GM23338 (cell line): ENCODE measurements around the gene NBEAL2. TPM values are rescaled to one million over a fixed set of nuclear protein-coding genes. Genes with fewer than 3 reads are reported as not detected.

Source experiments
- ATAC-seq: fragments of 200-7000 bp; cut with Tn5 transposase; 3 replicates; pipeline ENCODE4 v1.9.1; 2020
- DNase-seq: peaks from one replicate; pipeline ENCODE4 v3.0.0-alpha.2; 2015; ENCODE audit warnings: low spot score
- H2AFZ ChIP-seq: fragments of 200-600 bp; sonication (generic); 2 replicates; pipeline ENCODE4 v1.8.0; 2016; ENCODE audit warnings: antibody characterized with exemption, mild to moderate bottlenecking, moderate library complexity
- H3F3A ChIP-seq: fragments of 200-600 bp; sonication (generic); replicated peaks from 2 replicates; pipeline ENCODE4 v1.8.0; 2017; ENCODE audit warnings: antibody characterized with exemption, mixed run types, low read depth
- H3K27ac ChIP-seq: fragments of 200-600 bp; sonication (generic); 2 replicates; pipeline ENCODE4 v1.6.1; 2016; ENCODE audit warnings: low read depth
- H3K27me3 ChIP-seq: fragments of 200-600 bp; sonication (generic); 2 replicates; pipeline ENCODE4 v1.8.0; 2016; ENCODE audit warnings: mild to moderate bottlenecking, mixed run types, moderate library complexity; ENCODE audit not compliant: insufficient read depth
- H3K36me3 ChIP-seq: fragments of 200-600 bp; sonication (generic); 2 replicates; pipeline ENCODE4 v1.8.0; 2016; ENCODE audit warnings: mild to moderate bottlenecking; ENCODE audit not compliant: insufficient read depth
- H3K4me1 ChIP-seq: fragments of 200-600 bp; sonication (generic); 2 replicates; pipeline ENCODE4 v1.8.0; 2016; ENCODE audit warnings: mild to moderate bottlenecking, moderate library complexity; ENCODE audit not compliant: insufficient read depth
- H3K4me2 ChIP-seq: fragments of 200-600 bp; sonication (generic); 2 replicates; pipeline ENCODE4 v1.7.1; 2017; ENCODE audit warnings: mixed run types
- H3K4me3 ChIP-seq: fragments of 200-600 bp; sonication (generic); 2 replicates; pipeline ENCODE4 v1.6.1; 2016; ENCODE audit warnings: mixed run types
- H3K79me2 ChIP-seq: fragments of 200-600 bp; sonication (generic); replicated peaks from 2 replicates; pipeline ENCODE4 v1.8.0; 2017; ENCODE audit warnings: mild to moderate bottlenecking; ENCODE audit not compliant: insufficient read depth
- H3K9me2 ChIP-seq: fragments of 200-600 bp; sonication (generic); 2 replicates; pipeline ENCODE4 v1.8.0; 2017; ENCODE audit not compliant: insufficient read depth
- H4K20me1 ChIP-seq: fragments of 200-600 bp; sonication (generic); replicated peaks from 2 replicates; pipeline ENCODE4 v1.8.0; 2017; ENCODE audit warnings: mild to moderate bottlenecking; ENCODE audit not compliant: insufficient read depth
- H3K27ac Mint-ChIP-seq: 2 replicates; pipeline ENCODE4 v1.8.0; 2020; ENCODE audit warnings: inconsistent platforms, mild to moderate bottlenecking, moderate library complexity, mixed read lengths
- H3K27me3 Mint-ChIP-seq: 3 replicates; pipeline ENCODE4 v1.8.0; 2022; ENCODE audit warnings: low read depth, mild to moderate bottlenecking, moderate library complexity, mixed read lengths, inconsistent platforms; ENCODE audit not compliant: insufficient read depth, poor library complexity
- H3K36me3 Mint-ChIP-seq: 3 replicates; pipeline ENCODE4 v1.8.0; 2021; ENCODE audit warnings: low read depth, mild to moderate bottlenecking, inconsistent platforms, moderate library complexity, mixed read lengths
- H3K4me1 Mint-ChIP-seq: 3 replicates; pipeline ENCODE4 v1.8.0; 2020; ENCODE audit warnings: mild to moderate bottlenecking, inconsistent platforms, mixed read lengths
- H3K4me3 Mint-ChIP-seq: 3 replicates; pipeline ENCODE4 v1.8.0; 2021; ENCODE audit warnings: moderate library complexity, mild to moderate bottlenecking, inconsistent platforms, mixed read lengths
- H3K9me3 Mint-ChIP-seq: 3 replicates; pipeline ENCODE4 v1.8.0; 2020; ENCODE audit warnings: moderate library complexity, mild to moderate bottlenecking, inconsistent platforms, mixed read lengths
- CREB1 ChIP-seq: fragments of 250-450 bp; sonication (Bioruptor Pico); IDR thresholded peaks from 2 replicates; pipeline ENCODE4 v1.5.0; 2020; ENCODE audit warnings: low read depth, mild to moderate bottlenecking, moderate library complexity
- CTCF ChIP-seq, 2 experiments: fragments of 200-600 bp in 1 of 2; sonication (generic) in 1 of 2; conservative IDR thresholded peaks; 2 replicates each; pipeline versions ENCODE4 v1.5.1 to v1.6.1; 2016 to 2017; ENCODE audit warnings: antibody characterized with exemption in 2 of 2, low read depth in 2 of 2, mild to moderate bottlenecking in 2 of 2, moderate library complexity in 1 of 2
- ETS1 ChIP-seq: IDR thresholded peaks from 2 replicates; pipeline ENCODE4 v1.6.1; 2016; ENCODE audit warnings: antibody characterized with exemption
- EZH2 ChIP-seq: fragments of 200-600 bp; sonication (generic); IDR thresholded peaks from one replicate; pipeline ENCODE4 v1.8.0; 2017; ENCODE audit warnings: antibody characterized with exemption, mild to moderate bottlenecking, low read depth; ENCODE audit not compliant: unreplicated experiment
- EZH2phosphoT487 ChIP-seq: fragments of 200-600 bp; sonication (generic); IDR thresholded peaks from one replicate; pipeline ENCODE4 v1.8.1; 2018; ENCODE audit warnings: antibody characterized with exemption; ENCODE audit not compliant: unreplicated experiment
- JUNB ChIP-seq: IDR thresholded peaks from one replicate; pipeline ENCODE4 v1.6.1; 2016; ENCODE audit warnings: antibody characterized with exemption; ENCODE audit not compliant: unreplicated experiment
- NANOG ChIP-seq: IDR thresholded peaks from 2 replicates; pipeline ENCODE4 v1.6.1; 2016; ENCODE audit warnings: antibody characterized with exemption, borderline replicate concordance
- POLR2AphosphoS5 ChIP-seq: IDR thresholded peaks from 2 replicates; pipeline ENCODE4 v1.6.1; 2016; ENCODE audit warnings: antibody characterized with exemption, low read depth
- REST ChIP-seq: IDR thresholded peaks from one replicate; pipeline ENCODE4 v1.6.1; 2018; ENCODE audit warnings: antibody characterized with exemption; ENCODE audit not compliant: unreplicated experiment
- STAT1 ChIP-seq: IDR thresholded peaks from one replicate; pipeline ENCODE4 v1.6.1; 2016; ENCODE audit warnings: antibody characterized with exemption; ENCODE audit not compliant: unreplicated experiment
- ZNF114 ChIP-seq: fragments of 250-450 bp; sonication (Bioruptor Pico); IDR thresholded peaks from 2 replicates; pipeline ENCODE4 v1.5.0; 2020; ENCODE audit warnings: mild to moderate bottlenecking, moderate library complexity
- ZNF331 ChIP-seq: fragments of 250-450 bp; sonication (Bioruptor Pico); IDR thresholded peaks from 2 replicates; pipeline ENCODE4 v1.5.0; 2020; ENCODE audit warnings: low read depth, mild to moderate bottlenecking, moderate library complexity
- ZNF462 ChIP-seq: fragments of 250-450 bp; sonication (Bioruptor Pico); IDR thresholded peaks from 2 replicates; pipeline ENCODE4 v1.5.0; 2020; ENCODE audit warnings: mild to moderate bottlenecking, moderate library complexity
- polyA plus RNA-seq: library from polyadenylated mRNA; unstranded; fragments of >200 nt; fragmentation: Nextera tagmentation; extraction: Ambion mirVana; gene quantifications from 2 replicates; pipeline ENCODE4 v1.2.1, GENCODE V29; 2016
- total RNA-seq: library from RNA; depleted of rRNA; stranded (reverse); fragments of >200 nt; shearing (Covaris generic); gene quantifications from 2 replicates; pipeline ENCODE4 v1.2.3, GENCODE V29; 2014

Gene NBEAL2
- total and polyA plus RNA-seq, 2 experiments from 2014 or later, result 13.5 to 79.9 TPM

GRCh38 chr3:47041114-47041513 lies 61.6 kb downstream of the NBEAL2 start:
- Histone ChIP-seq H3K27me3 (no peaks in the 10 kb centered on the region), H3K4me1 (no peaks in the 10 kb centered on the region), H3K79me2 (no peaks in the 10 kb centered on the region; the same call in 1 of the 2 replicates), H3K36me3 (peaks cover 29% of the 10 kb centered on the region), H3F3A (no peaks in the 10 kb centered on the region), H2AFZ (no peak overlapping the region), H4K20me1 (peaks cover 8% of the 10 kb centered on the region; the same call in 1 of the 2 replicates), H3K4me3 (no peak overlapping the region), H3K27ac (no peak overlapping the region), H3K4me2 (no peak overlapping the region), H3K9me2 (no peaks in the 10 kb centered on the region)
- H3K4me3 Mint-ChIP-seq, result no peak overlapping the region
- H3K4me1 Mint-ChIP-seq, result no peaks in the 10 kb centered on the region
- no peak overlapping the region for H3K27ac Mint-ChIP-seq
- peaks cover 61% of the 10 kb centered on the region for H3K36me3 Mint-ChIP-seq
- ATAC-seq, result no peak
- H3K9me3 Mint-ChIP-seq, result 0 out of 3 replicates have a peak, but pooled peaks cover 4% of the 10 kb centered on the region
- TF ChIP-seq CREB1 (CRISPR knock-in tag), result no peak
- TF ChIP-seq CTCF (conservative IDR thresholded peaks at IDR 0.05; ENCODE audit: low read depth in 2 of 2), result no peak
- no peak for TF ChIP-seq ZNF331 (CRISPR knock-in tag)
- no peak for TF ChIP-seq STAT1
- TF ChIP-seq JUNB, result no peak
- no peak for TF ChIP-seq ZNF114 (CRISPR knock-in tag)
- TF ChIP-seq EZH2phosphoT487, result no peak
- no peak for TF ChIP-seq ZNF462 (CRISPR knock-in tag)
- no peak for TF ChIP-seq NANOG
- TF ChIP-seq POLR2AphosphoS5, result no peak
- TF ChIP-seq REST, result no peak
- no peak for TF ChIP-seq ETS1
- no peak for TF ChIP-seq EZH2
- DNase-seq, result no peak
- H3K27me3 Mint-ChIP-seq, result no peaks in the 10 kb centered on the region
